IMR-90 (cell line): Measurements from ENCODE around the gene ASB7. TPM values are rescaled to one million over a fixed set of nuclear protein-coding genes. Genes with fewer than 3 reads are reported as not detected.

Experiments
- ATAC-seq: fragments of 200-7000 bp; cut with Tn5 transposase; 2 replicates; pipeline ENCODE4 v1.9.1; 2020; ENCODE audit warnings: low read depth, mild to moderate bottlenecking, moderate library complexity
- BruUV-seq: library from RNA; stranded (reverse); fragments of 400-500 nt; replicated peaks from 2 replicates; lab custom pipeline; 2021; lab: Mats Ljungman, UMichigan
- CTCF ChIA-PET: fragments of 300-600 bp; formaldehyde crosslinking; extraction: SDS; loops from one replicate; lab custom pipeline; 2021; ENCODE audit warnings: antibody characterized with exemption; lab: Yijun Ruan, JAX
- POLR2A ChIA-PET: fragments of 300-600 bp; sonication (Branson Sonifier 250); formaldehyde crosslinking; loops from one replicate; lab custom pipeline; 2022; ENCODE audit warnings: antibody characterized with exemption; ENCODE audit not compliant: unreplicated experiment; lab: Charles Lee
- DNase-seq: peaks from one replicate; pipeline ENCODE4 v3.0.0; 2013
- H2AFZ ChIP-seq: replicated peaks from 2 replicates; pipeline ENCODE3; 2013; ENCODE audit warnings: low read length, mild to moderate bottlenecking; ENCODE audit not compliant: poor library complexity
- H2AK5ac ChIP-seq: 2 replicates; pipeline ENCODE4 v1.6.1; 2013; ENCODE audit warnings: low read depth, low read length, inconsistent platforms
- H2AK9ac ChIP-seq: replicated peaks from 2 replicates; pipeline ENCODE3; 2013; ENCODE audit warnings: mild to moderate bottlenecking, low read depth, low read length, moderate library complexity; ENCODE audit not compliant: poor library complexity
- H2BK120ac ChIP-seq: 2 replicates; pipeline ENCODE4 v1.6.1; 2013; ENCODE audit warnings: low read depth, low read length, inconsistent platforms
- H2BK15ac ChIP-seq: 3 replicates; pipeline ENCODE4 v1.6.1; 2013; ENCODE audit warnings: low read depth, low read length, inconsistent platforms
- H2BK20ac ChIP-seq: 2 replicates; pipeline ENCODE4 v1.6.1; 2013; ENCODE audit warnings: low read depth, mild to moderate bottlenecking, inconsistent platforms, low read length, moderate library complexity
- H2BK5ac ChIP-seq: 2 replicates; pipeline ENCODE4 v1.6.1; 2013; ENCODE audit warnings: mild to moderate bottlenecking, low read depth, low read length, inconsistent platforms; ENCODE audit not compliant: poor library complexity, severe bottlenecking
- H3K14ac ChIP-seq: replicated peaks from 2 replicates; pipeline ENCODE4 v1.6.1; 2013; ENCODE audit warnings: low read depth, low read length, inconsistent platforms
- H3K18ac ChIP-seq: 2 replicates; pipeline ENCODE4 v1.6.1; 2013; ENCODE audit warnings: low read depth, low read length, control low read depth
- H3K23ac ChIP-seq: 2 replicates; pipeline ENCODE4 v1.6.1; 2013; ENCODE audit warnings: low read depth, low read length, inconsistent platforms
- H3K27ac ChIP-seq: 2 replicates; pipeline ENCODE4 v1.5.1; 2013; ENCODE audit warnings: mild to moderate bottlenecking, control low read depth, low read length; ENCODE audit not compliant: insufficient read depth
- H3K27me3 ChIP-seq: 2 replicates; pipeline ENCODE4 v1.6.1; 2013; ENCODE audit warnings: low read length; ENCODE audit not compliant: control insufficient read depth, insufficient read depth
- H3K36me3 ChIP-seq: 2 replicates; pipeline ENCODE4 v1.6.1; 2013; ENCODE audit warnings: low read length, mixed read lengths; ENCODE audit not compliant: control insufficient read depth, insufficient read depth
- H3K4ac ChIP-seq: 2 replicates; pipeline ENCODE4 v1.6.1; 2013; ENCODE audit warnings: low read depth, low read length, inconsistent platforms
- H3K4me1 ChIP-seq: 2 replicates; pipeline ENCODE4 v1.6.1; 2013; ENCODE audit warnings: low read length, mixed read lengths; ENCODE audit not compliant: control insufficient read depth, insufficient read depth
- H3K4me2 ChIP-seq: 2 replicates; pipeline ENCODE4 v1.6.1; 2013; ENCODE audit warnings: low read depth, mild to moderate bottlenecking, control low read depth, low read length, moderate library complexity
- H3K4me3 ChIP-seq: 2 replicates; pipeline ENCODE4 v1.5.1; 2013; ENCODE audit warnings: low read depth, mild to moderate bottlenecking, control low read depth, low read length, moderate library complexity; ENCODE audit not compliant: insufficient read depth
- H3K56ac ChIP-seq: 2 replicates; pipeline ENCODE4 v1.6.1; 2013; ENCODE audit warnings: low read length, inconsistent platforms; ENCODE audit not compliant: insufficient read depth; ENCODE audit errors: extremely low read depth
- H3K79me1 ChIP-seq, 2 experiments: 2 replicates each; pipeline ENCODE4 v1.6.1; 2013; ENCODE audit warnings: low read length in 2 of 2, inconsistent platforms in 1 of 2, low read depth in 1 of 2
- H3K9ac ChIP-seq: 2 replicates; pipeline ENCODE4 v1.6.1; 2013; ENCODE audit warnings: low read depth, low read length, control low read depth
- H3K9me1 ChIP-seq: 2 replicates; pipeline ENCODE4 v1.6.1; 2013; ENCODE audit warnings: low read length, inconsistent platforms; ENCODE audit not compliant: insufficient read depth
- H3K9me3 ChIP-seq: 2 replicates; pipeline ENCODE4 v1.6.1; 2013; ENCODE audit warnings: low read length; ENCODE audit not compliant: control insufficient read depth, insufficient read depth
- H4K20me1 ChIP-seq: 2 replicates; pipeline ENCODE4 v1.6.1; 2013; ENCODE audit warnings: low read length, inconsistent platforms; ENCODE audit not compliant: insufficient read depth
- H4K5ac ChIP-seq: 2 replicates; pipeline ENCODE4 v1.6.1; 2013; ENCODE audit warnings: mild to moderate bottlenecking, low read depth, low read length, control low read depth
- H4K8ac ChIP-seq, 2 experiments: 2 replicates each; pipeline ENCODE4 v1.6.1; 2013; ENCODE audit warnings: low read depth in 2 of 2, low read length in 2 of 2, control low read depth in 1 of 2, inconsistent platforms in 1 of 2
- H4K91ac ChIP-seq: 2 replicates; pipeline ENCODE4 v1.6.1; 2013; ENCODE audit warnings: low read depth, low read length, inconsistent platforms; ENCODE audit not compliant: insufficient read depth
- ELK1 ChIP-seq: fragments of 150-350 bp; IDR thresholded peaks from 2 replicates; pipeline ENCODE4 v1.6.1; 2016; ENCODE audit warnings: low read depth, mild to moderate bottlenecking, low read length, moderate library complexity, borderline replicate concordance
- MAFK ChIP-seq: IDR thresholded peaks from 2 replicates; pipeline ENCODE4 v1.6.1; 2012; ENCODE audit warnings: low read depth, low read length, improper control_type of control experiment
- WGBS, 2 experiments: methylation state at CpG; one replicate each; pipeline versions ENCODE4 v1.1.5 to v1.1.7; 2013; ENCODE audit warnings: missing lambda C conversion rate in 2 of 2; ENCODE audit not compliant: insufficient read length in 1 of 2; ENCODE audit errors: extremely low coverage in 2 of 2; 5-methylcytosine and 5-hydroxymethylcytosine counted together
- dilution Hi-C: fragments of 300-500 bp; cut with HindIII; formaldehyde crosslinking; loops from one replicate; pipeline ENCODE4 v1.14.3; 2018; ENCODE audit warnings: low sequenced_read_pairs; ENCODE audit not compliant: unreplicated experiment
- in situ Hi-C: fragments of 300-500 bp; cut with MboI; formaldehyde crosslinking; loops from 3 replicates; pipeline ENCODE4 v1.14.3; 2019; ENCODE audit warnings: low sequenced_read_pairs, inconsistent platforms, mixed read lengths
- intact Hi-C: fragments of 100-400 bp; cut with micrococcal nuclease; formaldehyde crosslinking; loops from 2 replicates; pipeline ENCODE4 v1.10.0; 2022
- polyA plus RNA-seq, 3 experiments: library from polyadenylated mRNA; depleted of rRNA; stranded (reverse); fragments of >200 nt; gene quantifications; 2 replicates each; pipeline ENCODE4 v1.2.3, GENCODE V29; 2012; ENCODE audit warnings: low replicate concordance in 1 of 3
- total RNA-seq: library from RNA; depleted of rRNA; stranded (reverse); fragments of >200 nt; gene quantifications from 2 replicates; pipeline ENCODE4 v1.2.3, GENCODE V29; 2012

Gene ASB7
- total and polyA plus RNA-seq, 2 of the 4 experiments (the other 2 are of a cell fraction): 7.7 to 16.7 TPM

GRCh38 chr15:100694381-100695021, 92.1 kb downstream of the ASB7 start:
- peaks cover 7% of the 10 kb centered on the region for H3K4me1 ChIP-seq
- no peaks in the 10 kb centered on the region for H3K36me3 ChIP-seq
- no peaks in the 10 kb centered on the region for H3K27me3 ChIP-seq
- H3K4ac ChIP-seq: peak overlapping the region; percentile 64
- ATAC-seq (peak; percentile 65), DNase-seq (peak; percentile 62)
- intact Hi-C loops: loop anchor here (5.0 kb wide), 1 partner anchor 63 kb away; no protein-coding TSS in a partner anchor
- H3K56ac ChIP-seq: no peak overlapping the region
- peak overlapping the region; percentile 17 for H3K4me2 ChIP-seq
- H2AK5ac ChIP-seq: 0 out of 2 replicates have a peak overlapping the region, but pooled peaks have one; percentile 24
- ChIA-PET CTCF (interaction anchor here (1.1 kb wide), 1 partner anchor 179 kb away, joined by 3 read pairs; no protein-coding TSS in a partner anchor), POLR2A (interaction anchor here (0.6 kb wide), 1 partner anchor 12 kb away, joined by 3 read pairs; no protein-coding TSS in a partner anchor)
- peak overlapping the region; percentile 68 for H3K14ac ChIP-seq
- H3K9ac ChIP-seq: no peak overlapping the region
- dilution Hi-C loops: no loop called here
- no peak overlapping the region; a peak in 1 of 4 replicates for H4K8ac ChIP-seq
- no peak overlapping the region for H2AFZ ChIP-seq
- no peaks in the 10 kb centered on the region for H3K79me1 ChIP-seq
- TF ChIP-seq MAFK: no peak
- TF ChIP-seq ELK1: no peak
- BruUV-seq: no TSS peak
- H3K9me3 ChIP-seq: no peaks in the 10 kb centered on the region
- no peaks in the 10 kb centered on the region for H4K20me1 ChIP-seq
- WGBS, 2 experiments: no CpG with 5 or more reads among the region's 4 CpGs
- peak overlapping the region; percentile 83 for H2BK20ac ChIP-seq
- peaks cover 11% of the 10 kb centered on the region; the same call in 1 of the 2 replicates for H3K9me1 ChIP-seq
- H3K4me3 ChIP-seq: no peak overlapping the region
- H3K18ac ChIP-seq: peak overlapping the region; percentile 21; the same call in 1 of the 2 replicates
- H3K27ac ChIP-seq: 0 out of 2 replicates have a peak overlapping the region, but pooled peaks have one; percentile 4
- 0 out of 3 replicates have a peak overlapping the region, but pooled peaks have one; percentile 1 for H2BK15ac ChIP-seq
- no peak overlapping the region for H2AK9ac ChIP-seq
- in situ Hi-C loops: no loop called here
- H4K5ac ChIP-seq: peak overlapping the region; percentile 15
- H4K91ac ChIP-seq: peak overlapping the region; percentile 5; the same call in 1 of the 2 replicates
- no peak overlapping the region; the same call in 1 of the 2 replicates for H3K23ac ChIP-seq
- H2BK120ac ChIP-seq: peak overlapping the region; percentile 69
- no peak overlapping the region for H2BK5ac ChIP-seq
